Activated CD4-positive, alpha-beta T cell treated with anti-CD3 and anti-CD28 coated beads, Interleukin-2, amount 50 U/mL, for 16 hours (primary cell): ENCODE data around the gene DHRS1.
A peak's percentile ranks its signal among the peaks of the same experiment; 100 is the strongest.

Experiments used
- DNase-seq: peaks from one replicate; pipeline ENCODE4 v3.0.0-alpha.2; 2020

The DHRS1 gene

DNA sequence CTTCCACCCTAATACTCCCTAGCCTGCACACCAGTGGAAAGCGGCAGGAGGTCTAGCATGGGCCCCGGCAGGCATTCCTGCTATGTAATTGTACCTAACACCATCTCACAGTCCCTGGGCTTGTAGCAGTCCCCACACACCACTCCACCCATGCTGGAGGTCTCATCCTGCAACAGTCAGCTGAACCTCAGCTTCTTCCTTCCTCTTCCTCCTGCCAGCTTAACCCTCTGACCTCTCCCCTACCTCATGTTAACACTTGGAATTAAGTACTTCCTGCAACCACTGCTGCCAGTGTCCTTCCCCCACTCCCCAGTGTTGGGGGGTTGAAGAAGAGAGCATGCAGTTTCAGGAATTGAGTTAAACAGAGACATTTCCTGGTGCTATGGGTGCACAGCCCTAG lies 27.7 kb upstream of the DHRS1 start:
- DNase-seq: no peak

DNA sequence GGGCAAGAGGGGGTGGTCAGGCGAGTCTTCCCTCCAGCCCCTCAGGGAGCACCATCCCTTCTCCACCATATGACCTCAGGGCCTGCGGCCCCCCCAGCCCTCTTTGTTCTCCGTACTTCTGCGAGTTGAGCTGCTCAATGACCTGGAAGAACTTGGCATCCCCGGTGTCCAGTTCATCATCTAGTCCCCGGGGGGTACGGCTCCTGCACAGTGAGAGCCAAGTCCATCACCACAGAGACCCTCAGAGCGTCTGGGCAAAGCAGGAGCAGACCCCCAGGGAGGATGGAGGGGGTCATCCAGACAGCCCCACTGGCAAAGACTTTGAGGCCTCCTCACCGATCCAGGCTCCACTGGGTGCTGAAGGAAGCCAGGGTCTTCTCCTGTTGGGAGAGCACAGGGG lies 26.4 kb upstream of the DHRS1 start:
- DNase-seq: no peak

DNA sequence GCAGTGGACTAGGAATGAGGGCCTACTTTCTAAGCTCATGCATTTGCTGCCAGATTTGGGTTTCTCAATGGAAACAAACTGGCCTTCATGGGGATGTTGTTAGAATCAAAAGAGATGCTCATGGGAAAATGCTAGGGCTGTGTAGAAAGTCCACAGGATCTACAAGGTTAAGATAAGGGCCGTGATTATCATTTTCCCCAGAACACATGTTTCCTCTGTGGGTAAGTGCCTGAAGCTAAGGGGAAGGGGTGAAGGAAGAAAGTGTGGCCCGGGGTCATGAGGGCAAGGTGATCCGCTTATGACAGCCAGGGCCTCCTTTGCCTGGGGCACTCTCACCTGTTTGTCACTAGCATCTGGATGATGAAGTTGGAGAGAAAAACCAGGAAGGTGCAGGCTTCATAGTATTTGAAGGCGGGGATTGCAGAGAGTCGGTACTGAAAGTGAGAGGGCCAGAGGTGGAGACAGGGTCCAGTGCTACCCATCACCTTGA lies 25.5 kb upstream of the DHRS1 start:
- no peak for DNase-seq

DNA sequence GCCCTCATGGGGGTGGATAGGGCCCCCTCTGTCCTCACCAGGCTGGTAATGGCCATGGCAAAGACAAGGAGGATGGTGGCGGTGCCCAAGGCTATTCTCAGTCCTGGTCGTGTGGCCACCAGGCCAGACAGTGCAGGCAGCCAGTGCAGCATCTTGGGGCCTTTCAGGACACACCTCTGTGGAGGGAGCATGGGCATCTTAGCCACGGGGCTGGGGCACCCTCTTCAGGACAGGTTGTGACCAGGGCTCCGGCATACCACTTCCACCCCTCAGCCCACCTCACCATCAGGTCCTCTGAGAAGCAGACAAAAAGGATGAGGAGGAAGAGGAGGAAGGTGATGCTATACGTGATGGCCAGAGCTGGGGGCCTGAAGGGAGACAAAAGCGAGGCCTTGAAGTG lies 24.4 kb upstream of the DHRS1 start:
- no peak for DNase-seq

DNA sequence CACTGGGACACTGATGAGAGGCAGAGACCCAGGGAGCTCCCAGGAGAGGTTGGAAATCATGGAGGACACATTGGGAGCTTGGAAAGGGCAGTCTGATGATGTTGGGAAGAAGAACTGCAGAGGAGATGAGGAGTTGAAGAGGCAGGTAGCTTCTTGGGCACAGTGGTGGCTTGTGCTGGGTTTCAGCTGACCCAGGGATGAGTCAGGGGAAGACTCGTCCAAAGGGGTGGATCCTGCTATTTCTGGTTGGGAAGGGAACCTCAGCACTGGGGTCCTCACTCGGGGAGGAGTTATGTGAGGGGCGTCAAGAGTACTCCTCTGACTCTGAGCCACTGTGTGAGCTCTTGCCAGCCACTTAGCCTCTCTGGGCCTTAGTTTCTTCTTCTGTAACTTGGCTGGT lies 23.8 kb upstream of the DHRS1 start:
- DNase-seq: no peak

DNA sequence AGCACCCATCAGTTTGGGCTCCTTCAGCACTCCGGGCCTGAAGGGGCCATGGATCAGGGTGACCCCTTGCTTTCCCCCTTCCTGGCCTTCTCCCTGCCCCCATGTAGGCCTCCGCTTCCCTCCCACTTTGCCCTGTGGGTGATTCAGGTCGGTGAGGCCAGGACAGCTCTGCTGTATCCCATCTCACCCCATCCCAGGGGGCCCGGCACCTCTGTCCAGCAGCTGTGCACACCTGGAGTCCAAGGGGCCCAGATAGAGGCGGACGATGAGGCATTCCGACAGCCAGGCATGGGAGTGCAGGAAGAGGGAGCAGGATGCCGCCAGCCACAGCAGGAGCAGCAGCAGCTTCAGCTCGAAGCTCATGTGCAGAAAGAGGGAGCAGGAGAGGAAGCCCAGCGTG lies 23.1 kb upstream of the DHRS1 start:
- DNase-seq: no peak

DNA sequence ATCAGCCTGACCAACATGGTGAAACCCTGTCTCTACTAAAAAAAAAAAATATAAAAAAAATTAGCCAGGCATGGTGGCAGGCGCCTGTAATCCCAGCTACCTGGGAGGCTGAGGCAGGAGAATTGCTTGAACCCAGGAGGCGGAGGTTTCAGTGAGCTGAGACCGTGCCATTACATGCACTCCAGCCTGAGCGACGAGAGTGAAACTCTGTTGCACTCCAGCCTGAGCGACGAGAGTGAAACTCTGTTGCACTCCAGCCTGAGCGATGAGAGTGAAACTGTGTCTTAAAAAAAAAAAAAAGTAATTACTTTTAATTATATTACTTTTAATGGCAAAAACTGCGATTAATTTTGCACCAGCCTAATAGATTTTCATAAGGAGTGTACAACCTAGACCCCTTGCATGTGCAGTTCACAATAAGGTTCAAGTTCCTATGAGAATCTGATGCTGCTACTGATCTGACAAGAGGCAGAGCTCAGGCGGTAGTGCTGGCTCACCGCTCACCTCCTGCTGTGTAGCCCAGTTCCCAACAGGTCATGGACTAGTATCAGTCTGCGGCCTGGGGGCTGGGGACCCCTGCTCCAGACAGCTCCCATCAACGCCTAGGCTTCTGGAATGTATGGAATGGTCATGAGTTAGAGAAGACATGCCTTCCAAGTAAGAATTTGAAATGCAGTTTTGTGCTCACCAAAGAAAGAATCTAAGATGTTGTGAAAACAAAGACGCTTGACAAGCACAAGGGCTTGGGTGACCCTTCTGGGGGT lies 21.8 kb upstream of the DHRS1 start:
- no peak for DNase-seq

DNA sequence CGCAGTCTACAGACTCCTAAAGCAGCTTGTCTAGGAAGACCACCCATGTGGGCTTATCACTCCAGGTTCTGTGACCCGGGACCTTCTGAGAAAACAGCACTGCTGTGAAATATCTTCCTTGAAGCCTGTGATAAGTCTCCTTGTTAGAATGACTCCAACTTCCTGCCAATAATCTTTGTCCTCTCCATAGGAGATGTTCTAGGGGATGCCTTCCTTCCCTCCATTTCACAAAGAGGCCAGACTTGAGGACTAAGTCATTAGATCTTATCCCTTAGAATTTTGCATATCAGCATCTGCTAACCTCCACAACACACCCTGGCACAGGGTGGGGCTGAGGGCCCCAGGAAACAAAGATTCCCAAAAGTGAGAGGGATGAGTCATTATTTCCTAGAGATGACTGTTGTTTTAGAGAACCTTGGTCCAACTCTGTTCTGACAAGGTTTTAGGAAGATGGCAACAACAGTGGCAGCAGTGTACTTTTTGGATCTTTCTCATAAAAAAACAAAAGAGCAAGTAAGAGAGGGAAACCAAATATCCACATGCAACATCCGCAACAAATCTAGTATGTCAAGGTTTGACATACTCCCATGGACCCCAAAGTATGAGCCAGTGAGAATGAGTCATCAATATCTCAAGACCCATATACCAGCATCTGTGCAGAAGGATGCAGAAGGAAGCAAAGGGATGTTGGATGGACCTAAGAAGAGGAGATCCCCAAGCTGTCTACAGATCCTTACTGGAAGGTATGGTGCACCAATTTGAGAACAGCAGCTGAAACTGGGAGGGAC lies 17.8 kb upstream of the DHRS1 start:
- DNase-seq: no peak

DNA sequence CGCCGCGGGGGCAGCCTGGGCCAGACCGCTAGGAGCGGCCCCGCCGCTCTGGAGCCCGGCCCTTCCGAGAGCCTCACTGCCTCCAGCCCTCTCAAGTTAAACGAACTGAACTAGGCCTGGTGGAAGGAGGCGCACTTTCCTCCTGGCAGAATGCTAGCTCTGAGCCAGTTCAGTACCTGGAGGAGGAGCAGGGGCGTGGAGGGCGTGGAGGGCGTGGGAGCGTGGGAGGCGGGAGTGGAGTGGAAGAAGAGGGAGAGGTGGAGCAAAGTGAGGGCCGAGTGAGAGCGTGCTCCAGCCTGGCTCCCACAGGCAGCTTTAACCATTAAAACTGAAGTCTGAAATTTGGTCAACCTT lies 17.0 kb upstream of the DHRS1 start:
- no peak for DNase-seq

DNA sequence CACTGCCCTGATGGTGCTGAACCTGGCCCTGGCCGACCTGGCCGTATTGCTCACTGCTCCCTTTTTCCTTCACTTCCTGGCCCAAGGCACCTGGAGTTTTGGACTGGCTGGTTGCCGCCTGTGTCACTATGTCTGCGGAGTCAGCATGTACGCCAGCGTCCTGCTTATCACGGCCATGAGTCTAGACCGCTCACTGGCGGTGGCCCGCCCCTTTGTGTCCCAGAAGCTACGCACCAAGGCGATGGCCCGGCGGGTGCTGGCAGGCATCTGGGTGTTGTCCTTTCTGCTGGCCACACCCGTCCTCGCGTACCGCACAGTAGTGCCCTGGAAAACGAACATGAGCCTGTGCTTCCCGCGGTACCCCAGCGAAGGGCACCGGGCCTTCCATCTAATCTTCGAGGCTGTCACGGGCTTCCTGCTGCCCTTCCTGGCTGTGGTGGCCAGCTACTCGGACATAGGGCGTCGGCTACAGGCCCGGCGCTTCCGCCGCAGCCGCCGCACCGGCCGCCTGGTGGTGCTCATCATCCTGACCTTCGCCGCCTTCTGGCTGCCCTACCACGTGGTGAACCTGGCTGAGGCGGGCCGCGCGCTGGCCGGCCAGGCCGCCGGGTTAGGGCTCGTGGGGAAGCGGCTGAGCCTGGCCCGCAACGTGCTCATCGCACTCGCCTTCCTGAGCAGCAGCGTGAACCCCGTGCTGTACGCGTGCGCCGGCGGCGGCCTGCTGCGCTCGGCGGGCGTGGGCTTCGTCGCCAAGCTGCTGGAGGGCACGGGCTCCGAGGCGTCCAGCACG lies 16.4 kb upstream of the DHRS1 start:
- no peak for DNase-seq

DNA sequence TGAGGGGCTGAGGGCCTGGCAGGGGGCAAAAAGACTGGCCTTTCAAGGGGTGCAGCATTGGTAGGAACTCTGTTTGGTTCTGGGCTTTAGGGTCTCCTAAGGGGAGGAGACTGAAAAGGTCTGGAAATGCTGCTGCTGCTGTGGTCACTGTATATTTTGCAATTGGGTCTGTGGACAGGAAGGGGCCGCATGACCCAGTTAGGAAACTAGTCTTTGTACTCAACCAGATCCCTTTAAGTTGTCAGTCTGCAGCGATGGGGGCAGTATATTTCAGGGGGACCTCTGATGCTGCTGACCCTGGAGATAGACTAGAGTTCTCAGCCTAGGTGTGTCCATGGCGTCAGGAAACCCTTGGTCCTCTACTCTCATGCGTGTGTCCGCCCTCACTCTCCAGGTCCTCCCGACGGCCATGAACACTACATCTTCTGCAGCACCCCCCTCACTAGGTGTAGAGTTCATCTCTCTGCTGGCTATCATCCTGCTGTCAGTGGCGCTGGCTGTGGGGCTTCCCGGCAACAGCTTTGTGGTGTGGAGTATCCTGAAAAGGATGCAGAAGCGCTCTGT lies 15.7 kb upstream of the DHRS1 start:
- no peak for DNase-seq

DNA sequence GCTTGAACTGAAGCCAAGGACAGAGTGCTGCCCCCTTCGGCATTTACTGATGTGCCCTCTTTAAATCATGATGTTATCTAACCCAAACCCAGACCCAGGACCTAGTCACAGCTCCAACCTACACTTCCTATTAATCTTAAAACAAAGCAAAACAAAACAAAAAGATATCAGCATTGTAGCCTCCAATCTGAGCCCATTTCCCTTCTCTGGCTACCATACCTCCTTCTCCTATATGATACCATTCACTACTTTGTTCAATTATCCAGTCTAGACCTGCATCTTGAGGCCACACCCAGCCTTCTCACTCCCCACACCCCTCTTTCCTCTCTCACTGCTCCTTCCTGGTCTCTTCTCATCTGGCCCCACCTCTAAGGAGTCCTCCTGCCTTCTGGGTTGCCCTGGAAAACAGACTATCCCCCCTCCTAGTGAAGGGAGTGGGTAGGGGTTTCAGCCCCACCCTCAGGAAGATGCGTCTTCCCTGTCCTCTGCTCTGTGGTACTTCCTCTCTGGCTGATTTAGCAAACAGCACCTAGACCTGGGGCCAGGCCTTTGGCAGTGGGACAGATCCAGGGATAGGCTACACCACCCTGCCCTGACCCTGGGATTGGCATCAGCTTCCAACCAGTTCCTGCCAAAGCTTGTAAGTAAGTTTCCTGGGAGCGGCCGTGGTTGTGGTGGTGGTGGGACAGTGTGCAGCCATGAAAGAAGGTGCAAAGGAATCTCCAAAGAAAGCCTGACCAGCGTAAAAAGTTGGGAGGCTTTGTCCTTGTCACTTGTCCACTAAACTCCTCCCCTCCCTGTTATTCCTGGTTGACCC lies 15.0 kb upstream of the DHRS1 start:
- no peak for DNase-seq

DNA sequence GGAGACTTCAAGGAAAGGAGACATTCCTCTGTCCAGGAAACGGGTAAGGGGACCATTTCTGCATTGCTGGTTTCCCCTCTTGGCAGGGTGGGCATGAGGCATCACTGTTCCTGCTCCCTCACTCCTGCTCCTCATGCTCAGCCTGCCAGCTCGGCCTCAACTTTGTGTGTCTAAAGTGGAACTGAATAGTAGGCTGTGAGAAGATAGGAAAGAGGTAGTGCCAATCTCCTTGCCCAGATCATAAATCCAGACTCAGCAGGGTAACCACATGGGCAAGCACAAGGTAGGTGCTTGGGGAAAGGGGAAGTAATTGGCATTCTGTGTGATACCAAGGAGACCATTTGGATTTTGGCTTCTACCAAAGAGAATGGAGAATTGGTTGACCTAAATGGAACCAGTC lies 14.3 kb upstream of the DHRS1 start:
- no peak for DNase-seq

DNA sequence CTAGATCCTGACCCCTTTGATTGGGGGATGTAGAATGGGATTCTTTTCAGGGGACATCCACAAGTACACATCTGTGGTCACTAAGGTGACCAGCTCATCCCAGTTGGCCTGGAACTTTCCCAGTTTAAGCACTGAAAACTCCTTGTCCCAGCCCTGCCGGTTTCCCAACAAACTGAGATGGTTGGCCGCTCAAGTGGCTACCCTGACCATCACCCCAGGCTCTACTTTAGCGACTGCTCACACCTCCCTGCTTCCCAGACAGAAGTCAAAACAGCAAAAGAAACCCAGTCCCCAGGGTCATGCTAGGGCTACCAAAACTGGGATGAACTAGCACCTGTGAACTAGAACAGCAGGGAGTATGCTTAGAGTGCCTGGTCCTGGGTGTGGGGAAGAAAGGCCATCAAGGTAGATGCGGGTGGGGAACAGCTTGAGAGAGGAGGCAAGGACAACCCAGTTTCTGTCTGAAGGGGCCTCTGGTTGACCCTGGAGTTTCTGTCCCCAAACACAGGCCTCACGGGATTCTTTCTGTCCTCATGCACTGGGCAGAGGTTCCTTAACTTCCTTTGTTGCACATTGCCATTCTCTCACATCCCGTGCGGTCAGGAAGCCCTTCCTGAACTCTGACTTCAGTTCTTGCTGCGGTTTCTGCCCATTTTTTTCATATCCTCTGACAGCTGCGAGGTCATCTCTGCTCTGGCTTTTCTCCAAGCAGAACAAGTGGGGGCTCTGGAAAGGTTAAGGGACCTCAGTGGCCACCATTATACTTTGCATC lies 13.3 kb upstream of the DHRS1 start:
- DNase-seq: peak; percentile 72

DNA sequence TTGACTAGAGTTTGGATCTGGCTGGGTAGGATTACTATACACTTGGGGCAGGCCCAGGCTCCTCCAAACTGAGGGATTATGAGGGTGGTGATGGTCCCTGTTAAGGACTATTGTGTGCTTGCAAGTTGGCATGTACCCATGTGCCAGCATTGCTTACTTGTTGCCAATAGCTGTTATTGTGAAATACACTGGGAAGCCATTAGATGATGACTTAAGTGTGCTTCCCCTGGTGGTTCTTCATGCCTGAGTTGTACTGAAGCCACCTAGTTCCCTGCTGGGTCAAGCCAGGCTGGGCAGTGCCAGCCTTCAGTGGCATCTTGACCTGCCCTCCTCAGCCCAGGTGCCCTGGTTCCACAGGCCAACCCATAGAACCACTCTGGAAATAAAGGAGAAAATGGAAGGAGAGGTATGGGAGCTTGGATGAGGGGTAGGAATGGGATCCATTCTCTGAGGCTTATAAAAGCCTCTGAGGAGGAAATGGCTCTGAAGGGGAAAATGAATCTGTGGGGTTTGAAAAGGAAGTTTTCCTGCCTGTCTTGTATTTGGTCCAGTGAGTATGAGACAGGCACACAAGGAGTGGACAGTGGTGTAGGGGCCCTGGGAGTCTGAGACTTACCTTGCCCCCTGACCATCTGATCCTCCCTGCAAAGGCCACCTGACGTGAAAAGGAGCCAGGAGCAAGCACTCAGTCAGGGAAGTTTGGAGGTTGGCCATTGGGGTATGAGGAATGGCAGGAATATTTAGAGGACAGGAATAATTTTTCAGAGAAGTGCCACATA lies 12.4 kb upstream of the DHRS1 start:
- DNase-seq: no peak

DNA sequence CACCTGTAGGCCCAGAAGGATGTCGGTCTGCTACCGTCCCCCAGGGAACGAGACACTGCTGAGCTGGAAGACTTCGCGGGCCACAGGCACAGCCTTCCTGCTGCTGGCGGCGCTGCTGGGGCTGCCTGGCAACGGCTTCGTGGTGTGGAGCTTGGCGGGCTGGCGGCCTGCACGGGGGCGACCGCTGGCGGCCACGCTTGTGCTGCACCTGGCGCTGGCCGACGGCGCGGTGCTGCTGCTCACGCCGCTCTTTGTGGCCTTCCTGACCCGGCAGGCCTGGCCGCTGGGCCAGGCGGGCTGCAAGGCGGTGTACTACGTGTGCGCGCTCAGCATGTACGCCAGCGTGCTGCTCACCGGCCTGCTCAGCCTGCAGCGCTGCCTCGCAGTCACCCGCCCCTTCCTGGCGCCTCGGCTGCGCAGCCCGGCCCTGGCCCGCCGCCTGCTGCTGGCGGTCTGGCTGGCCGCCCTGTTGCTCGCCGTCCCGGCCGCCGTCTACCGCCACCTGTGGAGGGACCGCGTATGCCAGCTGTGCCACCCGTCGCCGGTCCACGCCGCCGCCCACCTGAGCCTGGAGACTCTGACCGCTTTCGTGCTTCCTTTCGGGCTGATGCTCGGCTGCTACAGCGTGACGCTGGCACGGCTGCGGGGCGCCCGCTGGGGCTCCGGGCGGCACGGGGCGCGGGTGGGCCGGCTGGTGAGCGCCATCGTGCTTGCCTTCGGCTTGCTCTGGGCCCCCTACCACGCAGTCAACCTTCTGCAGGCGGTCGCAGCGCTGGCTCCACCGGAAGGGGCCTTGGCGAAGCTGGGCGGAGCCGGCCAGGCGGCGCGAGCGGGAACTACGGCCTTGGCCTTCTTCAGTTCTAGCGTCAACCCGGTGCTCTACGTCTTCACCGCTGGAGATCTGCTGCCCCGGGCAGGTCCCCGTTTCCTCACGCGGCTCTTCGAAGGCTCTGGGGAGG lies 11.3 kb upstream of the DHRS1 start, which contains the start of gene LTB4R:
Gene LTB4R (plus strand): TSS at position 857 of the 959 bp plus-strand sequence. CDS start 4,150 bp downstream, outside the sequence.
- peak; percentile 69 for DNase-seq

DNA sequence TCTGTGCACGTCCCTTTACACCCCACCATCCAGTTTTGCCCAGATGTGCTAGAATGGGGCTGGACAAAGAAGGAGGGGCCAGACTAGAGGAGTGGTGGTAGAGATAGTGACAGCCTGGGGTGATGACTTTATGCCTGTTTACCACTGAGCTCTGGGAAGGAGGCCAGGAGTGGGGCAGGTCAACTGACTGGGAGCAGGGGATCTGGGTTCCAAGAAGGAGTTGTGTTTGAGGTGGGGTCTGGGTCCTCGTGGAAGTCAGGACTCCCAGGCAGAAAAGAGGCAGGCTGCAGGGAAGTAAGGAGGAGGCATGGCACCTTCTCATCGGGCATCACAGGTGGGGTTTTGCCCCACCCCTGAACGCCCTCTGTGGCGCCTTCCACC lies 10.7 kb upstream of the DHRS1 start:
- DNase-seq: no peak

DNA sequence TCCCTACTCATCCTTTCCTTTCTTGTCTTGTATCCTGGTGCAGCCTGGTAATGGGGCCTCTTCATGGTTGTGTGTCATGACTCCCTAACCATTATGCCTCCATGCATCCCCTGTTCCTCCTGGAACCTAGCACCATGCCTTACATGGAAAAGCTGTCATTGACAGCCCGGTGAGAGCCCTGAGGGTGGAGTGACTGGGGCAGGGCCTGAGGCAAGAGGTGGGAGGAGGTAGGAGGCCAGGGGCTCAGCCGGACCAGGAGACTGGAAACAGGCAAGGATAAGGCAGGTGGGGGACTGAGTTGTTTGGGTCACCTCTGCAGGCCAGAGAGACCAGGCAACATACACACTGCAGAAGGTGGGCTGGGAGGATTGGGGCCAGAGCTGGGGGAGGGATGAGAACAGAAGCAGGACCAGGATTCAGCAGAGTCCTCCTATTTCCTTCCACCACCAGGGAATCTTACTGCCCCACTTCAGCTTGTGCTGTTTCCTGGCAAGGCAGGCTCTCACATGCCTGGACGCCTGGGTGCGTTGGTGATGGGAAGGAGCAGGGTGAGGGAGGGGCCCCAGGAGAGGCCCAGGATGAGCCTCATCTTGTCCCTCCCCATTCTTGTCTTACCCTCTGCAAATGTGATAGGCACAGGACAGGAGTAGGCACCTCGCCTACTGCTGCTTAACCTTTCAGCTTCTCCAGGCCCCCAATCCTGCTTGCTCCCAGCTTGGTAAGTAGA lies 10.1 kb upstream of the DHRS1 start, which contains the start of gene LTB4R2:
Gene LTB4R2 (plus strand): TSS at position 603 of the 727 bp plus-strand sequence. CDS start 525 bp downstream, outside the sequence.
- no peak for DNase-seq
